ENCODE results near the gene XPNPEP2. TPM values are rescaled to one million over a fixed set of nuclear protein-coding genes. Genes with fewer than 3 reads are reported as not detected.

XPNPEP2 gene
- polyA plus RNA-seq, 1 of the 3 experiments (the other 2 are of a cell fraction): 0.21 TPM

- ChIA-PET CTCF (interaction anchor here (0.6 to 1.8 kb wide), 5 partner anchors 24 to 122 kb away, joined by 3 to 6 read pairs (median 4); no protein-coding TSS in a partner anchor), POLR2A (no interaction called here)
- no peak overlapping the region for H3K9ac ChIP-seq
- peaks cover 0 to 8% of the 10 kb centered on the region in 2 experiments; a peak in 1 of 4 replicates for H3K4me1 ChIP-seq (ENCODE audit: control insufficient read depth in 1 of 2, insufficient read depth in 2 of 2, low read depth in 1 of 2, low read length in 1 of 2)
- no peaks in the 10 kb centered on the region for H3F3A ChIP-seq (replicated peaks; ENCODE audit: insufficient read depth)
- H2AFZ ChIP-seq (ENCODE audit: low read depth): no peak overlapping the region
- H3K27me3 ChIP-seq (ENCODE audit: insufficient read depth): peaks cover 9% of the 10 kb centered on the region; the same call in 1 of the 2 replicates
- H3K36me3 ChIP-seq (replicated peaks in 1 of 2; ENCODE audit: control insufficient read depth in 1 of 2, insufficient read depth in 2 of 2, low read length in 1 of 2): no peaks in the 10 kb centered on the region
- H3K9me3 ChIP-seq: no peaks in the 10 kb centered on the region
- no peak overlapping the region for H3K4me2 ChIP-seq
- DNase-seq: no peak
- no peak overlapping the region for H3K4me3 ChIP-seq (ENCODE audit: low read depth in 2 of 2, low read length in 1 of 2)
- H4K20me1 ChIP-seq (ENCODE audit: insufficient read depth): no peaks in the 10 kb centered on the region
- 46% methylated on average over 10 of the region's 14 CpGs for WGBS (ENCODE audit: low lambda C conversion rate)
- no peaks in the 10 kb centered on the region for H3K79me2 ChIP-seq (ENCODE audit: insufficient read depth)
- TF ChIP-seq POLR2AphosphoS5 (IDR thresholded peaks at IDR 0.05; ENCODE audit: low read depth, low read length) (no peak), MEF2A (IDR thresholded peaks at IDR 0.05; ENCODE audit: borderline replicate concordance, low read depth) (no peak), USF1 (IDR thresholded peaks at IDR 0.05; ENCODE audit: borderline replicate concordance, low read depth) (no peak), GATA2 (CRISPR knock-in tag; IDR thresholded peaks at IDR 0.05) (no peak), YY1 (IDR thresholded peaks at IDR 0.05; ENCODE audit: low read depth) (no peak), GABPA (IDR thresholded peaks at IDR 0.05; ENCODE audit: low read depth) (no peak), JUND (IDR thresholded peaks at IDR 0.05) (no peak), SMC3 (IDR thresholded peaks at IDR 0.05; ENCODE audit: low read depth, low read length) (no peak), NRF1 (IDR thresholded peaks at IDR 0.05; ENCODE audit: low read depth, low read length) (no peak), TCF12 (IDR thresholded peaks at IDR 0.05) (no peak), FOSL2 (IDR thresholded peaks at IDR 0.05; ENCODE audit: borderline replicate concordance, low read depth) (no peak), CTCF (IDR thresholded peaks at IDR 0.05) (no peak), ZBTB33 (IDR thresholded peaks at IDR 0.05; ENCODE audit: borderline replicate concordance, low read depth) (no peak), REST (IDR thresholded peaks at IDR 0.05; ENCODE audit: low read depth, low read length) (no peak), PBX3 (IDR thresholded peaks at IDR 0.05) (no peak), RFX5 (IDR thresholded peaks at IDR 0.05; ENCODE audit: low read length) (no peak)
- no peak overlapping the region for H3K27ac ChIP-seq (ENCODE audit: low read depth in 2 of 2, low read length in 1 of 2)
- H3K9me2 ChIP-seq: no peaks in the 10 kb centered on the region
Observed at GRCh38 chrX:129759576-129760061, 20.8 kb downstream of the XPNPEP2 start.

Measured in SK-N-SH (cell line).